DMS114 treated with DMSO at 0.1 percent for 48 hours (cell line): ENCODE data around the gene TMEM51.

Experiments
- DNase-seq: peaks from one replicate; lab custom pipeline; 2025; ENCODE audit not compliant: unreplicated experiment; lab: John Stamatoyannopoulos, UW

TMEM51 gene

DNA sequence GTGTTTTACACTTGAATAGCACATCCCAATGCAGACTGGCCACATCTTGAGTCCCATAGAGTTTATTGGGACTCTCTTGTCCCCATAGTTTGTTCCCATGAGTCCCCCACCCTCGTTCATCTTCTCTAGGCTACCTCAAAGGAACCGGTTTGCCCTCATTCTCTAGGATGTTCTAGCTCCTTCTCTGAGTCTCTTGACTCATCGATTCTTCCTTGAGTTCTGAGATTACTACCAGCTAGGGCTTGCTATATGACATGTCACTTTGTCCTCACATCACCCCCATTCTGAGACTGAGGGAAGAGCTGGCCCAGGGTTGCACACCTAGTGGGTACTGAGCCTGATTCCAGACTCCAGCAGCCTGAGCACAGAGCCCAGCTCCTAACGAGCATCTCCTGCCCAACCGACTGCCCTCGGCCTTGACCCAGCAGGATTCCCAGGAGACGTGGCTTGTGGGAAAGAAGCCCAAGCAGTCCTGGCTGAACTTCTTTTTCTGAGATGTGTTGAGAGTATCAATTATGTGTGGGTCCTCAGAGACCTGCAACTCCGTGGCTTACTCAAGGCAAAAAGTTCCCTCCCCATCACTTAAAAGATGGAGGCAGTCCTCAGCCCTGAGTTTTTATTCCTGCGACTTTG is 42.0 kb downstream of the TMEM51 start:
- DNase-seq = no peak

GRCh38 chr1:15196069-15196468 is 42.5 kb downstream of the TMEM51 start:
- no peak for DNase-seq

- no peak for DNase-seq
These were observed 43.4 kb downstream of the TMEM51 start for GRCh38 chr1:15196807-15197530.

- no peak for DNase-seq
These were observed 44.3 kb downstream of the TMEM51 start for GRCh38 chr1:15197591-15198447.

DNA sequence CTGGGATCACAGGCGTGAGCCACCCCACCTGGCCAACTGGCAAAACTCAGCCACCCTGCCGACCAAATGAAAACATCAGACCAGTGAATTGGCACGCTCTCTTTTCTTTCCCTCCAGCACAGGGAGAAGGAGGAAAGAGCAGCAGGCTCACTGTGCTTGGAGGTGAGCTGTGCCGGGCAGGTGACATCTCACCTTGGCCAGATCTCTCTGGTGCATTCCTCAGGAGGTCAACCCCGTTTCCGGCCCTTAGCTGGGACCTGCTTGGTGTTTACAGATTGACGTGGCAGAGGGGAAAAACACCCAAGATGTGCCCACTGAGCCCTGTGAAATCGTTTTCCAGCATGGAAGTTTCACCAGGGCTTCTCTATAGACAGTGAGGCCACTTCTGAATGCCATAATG is 45.1 kb downstream of the TMEM51 start:
- DNase-seq = no peak

GRCh38 chr1:15201221-15201620 is 47.7 kb downstream of the TMEM51 start:
- DNase-seq = no peak

GRCh38 chr1:15201849-15202551 is 48.5 kb downstream of the TMEM51 start:
- no peak for DNase-seq

DNA sequence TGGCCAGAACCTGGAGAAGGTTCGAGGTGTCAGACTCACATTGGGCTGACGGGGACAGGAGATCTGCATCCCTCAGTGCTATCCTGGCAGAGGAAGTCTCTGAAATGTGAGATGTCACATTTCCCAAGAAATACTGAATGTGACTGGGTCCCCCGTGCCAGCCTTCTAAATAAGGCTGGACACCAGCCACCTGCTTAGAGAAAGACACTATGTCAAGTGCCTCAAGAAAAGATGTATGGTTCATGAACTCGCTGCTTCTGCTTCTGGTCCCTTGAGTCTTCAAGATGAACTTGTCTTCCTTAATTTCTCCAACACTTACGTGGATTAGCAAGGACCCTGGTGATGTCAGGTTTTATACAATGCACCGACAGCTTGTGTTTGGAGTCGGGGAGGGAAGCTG is 51.4 kb downstream of the TMEM51 start:
- DNase-seq = no peak

- no peak for DNase-seq
These were observed 52.2 kb downstream of the TMEM51 start for GRCh38 chr1:15205586-15206346.

GRCh38 chr1:15206418-15207030 is 53.0 kb downstream of the TMEM51 start:
- DNase-seq = no peak

DNA sequence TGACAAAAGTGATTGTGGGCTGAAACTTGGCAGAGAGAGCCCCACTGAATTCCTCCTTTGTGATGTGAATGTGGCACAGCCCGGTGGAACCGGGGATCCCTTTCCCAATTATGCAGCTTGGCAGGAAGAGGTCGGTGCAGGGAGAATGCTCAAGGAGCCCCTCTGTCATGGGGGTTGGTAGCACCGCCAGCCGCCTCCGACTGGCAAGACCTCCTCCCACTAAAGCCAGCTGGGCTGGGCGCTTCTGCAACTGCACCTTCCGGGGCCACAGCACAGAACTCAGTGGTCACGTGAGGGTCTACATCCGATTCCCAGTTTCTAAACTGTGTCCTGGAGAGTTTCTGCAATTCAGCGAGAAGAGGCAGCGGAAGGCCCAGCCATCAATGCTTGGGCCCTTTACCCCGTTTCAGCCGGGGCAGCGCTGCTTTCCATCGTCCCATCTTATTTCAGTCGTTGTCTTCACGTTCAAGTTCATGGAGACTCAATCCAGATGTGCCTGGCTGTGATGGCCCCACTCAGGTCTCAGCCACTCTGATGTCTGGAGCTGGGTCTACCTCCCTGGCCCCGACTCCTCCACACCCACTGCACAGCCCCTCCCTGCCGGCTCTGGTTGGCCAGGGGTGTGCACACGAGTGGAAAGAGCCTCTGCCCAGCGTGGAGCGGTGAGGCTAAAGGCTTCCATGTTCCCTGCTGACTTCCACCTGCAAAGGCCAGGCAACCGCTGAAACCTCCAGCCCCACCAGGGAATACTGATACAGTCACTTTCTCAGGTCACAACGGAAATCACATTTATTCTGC is 53.7 kb downstream of the TMEM51 start:
- DNase-seq = no peak

- no peak for DNase-seq
These were observed 54.4 kb downstream of the TMEM51 start for GRCh38 chr1:15207829-15208429.

DNA sequence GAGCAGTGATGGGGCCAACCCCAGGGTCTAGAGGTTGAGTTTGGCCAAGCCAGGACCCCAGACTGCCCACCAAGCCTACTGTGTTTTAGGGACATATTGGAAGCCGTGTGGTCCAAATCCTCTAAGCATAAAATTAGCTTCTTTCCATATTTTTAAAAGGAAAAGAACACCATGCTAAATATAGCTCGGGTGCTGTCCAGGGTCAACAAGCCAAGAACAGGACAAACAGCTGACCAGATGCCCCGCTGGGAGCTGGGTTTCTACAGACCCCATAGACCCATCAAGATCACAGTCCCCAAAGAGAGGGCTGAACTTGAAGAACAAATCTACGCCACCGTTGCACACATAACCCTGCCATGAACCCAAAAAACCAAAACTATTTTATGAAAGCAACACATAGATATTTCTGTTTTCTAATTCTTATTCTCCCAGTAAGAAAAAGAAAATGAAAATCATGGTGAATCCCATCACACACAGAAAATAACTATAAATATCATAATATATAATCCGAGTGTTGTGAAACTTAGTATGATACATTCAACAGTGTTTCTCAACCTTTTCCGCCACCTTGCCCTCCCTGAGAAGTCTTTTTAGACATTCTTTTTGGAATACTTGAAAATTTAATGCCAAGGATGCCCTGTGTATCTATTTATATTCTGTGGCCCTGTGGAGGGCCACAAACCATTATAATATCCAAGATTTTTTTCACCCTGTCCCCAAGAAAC is 57.3 kb downstream of the TMEM51 start:
- no peak for DNase-seq

GRCh38 chr1:15211424-15211823 is 57.9 kb downstream of the TMEM51 start:
- DNase-seq = no peak

- DNase-seq = no peak
These were observed 58.8 kb downstream of the TMEM51 start for GRCh38 chr1:15212216-15212953.

- no peak for DNase-seq
These were observed 59.4 kb downstream of the TMEM51 start for GRCh38 chr1:15212954-15213291.

DNA sequence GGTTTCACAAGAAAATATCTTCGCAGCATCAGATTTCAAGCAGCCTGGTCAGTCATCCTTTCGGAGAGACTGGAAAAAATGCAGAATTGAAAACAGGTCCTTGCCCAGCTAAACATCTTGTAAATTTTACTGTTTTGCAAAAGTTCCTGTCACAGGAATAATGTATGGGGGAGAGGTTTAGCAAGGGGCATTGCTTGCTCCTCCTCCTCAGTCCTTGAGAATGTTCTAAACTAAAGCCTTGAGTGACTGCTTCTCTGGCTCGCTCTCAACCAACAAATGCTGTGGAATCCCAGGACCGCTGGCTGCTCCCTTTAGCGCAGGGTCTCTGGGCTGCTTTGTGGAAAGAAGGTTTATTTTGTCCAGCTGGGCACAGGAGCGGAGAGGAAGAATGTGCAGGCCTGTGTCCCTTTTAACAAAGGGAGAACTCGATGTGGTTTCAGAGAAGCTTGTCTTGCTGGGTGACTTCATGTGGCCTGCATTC is 59.8 kb downstream of the TMEM51 start:
- DNase-seq = no peak

DNA sequence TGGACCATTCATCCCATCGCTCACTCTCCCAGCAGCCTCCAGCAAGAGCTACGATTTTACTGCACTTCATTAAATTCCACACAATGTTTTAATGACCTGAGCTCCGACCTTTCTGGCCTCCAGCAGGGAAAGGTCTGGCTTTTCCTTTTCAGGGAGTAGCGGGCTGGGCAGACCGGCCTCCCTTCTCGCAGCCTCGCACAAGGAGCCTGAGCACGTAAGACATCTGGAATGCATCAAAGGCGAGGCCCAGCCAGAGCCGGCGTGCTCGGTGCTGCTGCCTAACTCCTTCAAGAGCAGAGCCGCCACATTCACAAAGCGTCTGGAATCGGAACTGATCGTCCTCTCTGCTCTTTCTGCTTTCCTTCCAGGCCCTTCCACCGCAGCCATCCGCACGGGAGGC is 61.0 kb downstream of the TMEM51 start:
- no peak for DNase-seq
